MM.1S (cell line): Measurements from ENCODE around the gene MAD1L1.

ENCODE experiments used
- DNase-seq: peaks from one replicate; pipeline ENCODE4 v3.0.0-alpha.2; 2015
- H2AFZ ChIP-seq: fragments of 300-600 bp; sonication (generic); 2 replicates; pipeline ENCODE4 v1.6.0; 2016; ENCODE audit warnings: antibody characterized with exemption, low read length
- H3F3A ChIP-seq: fragments of 300-600 bp; sonication (generic); 2 replicates; pipeline ENCODE4 v1.6.1; 2016; ENCODE audit warnings: mild to moderate bottlenecking, antibody characterized with exemption, low read length, moderate library complexity, mixed read lengths; ENCODE audit not compliant: insufficient read depth
- H3K27ac ChIP-seq: fragments of 300-600 bp; sonication (generic); 2 replicates; pipeline ENCODE4 v1.5.1; 2016; ENCODE audit warnings: mild to moderate bottlenecking, low read length
- H3K27me3 ChIP-seq: fragments of 300-600 bp; sonication (generic); replicated peaks from 2 replicates; pipeline ENCODE4 v1.6.0; 2016; ENCODE audit warnings: low read length; ENCODE audit not compliant: insufficient read depth
- H3K36me3 ChIP-seq: fragments of 300-600 bp; sonication (generic); replicated peaks from 2 replicates; pipeline ENCODE4 v1.6.1; 2016; ENCODE audit warnings: mild to moderate bottlenecking, low read length, mixed read lengths; ENCODE audit not compliant: insufficient read depth
- H3K4me1 ChIP-seq: fragments of 300-600 bp; sonication (generic); 2 replicates; pipeline ENCODE4 v1.6.1; 2016; ENCODE audit warnings: low read length, mixed read lengths
- H3K4me2 ChIP-seq: fragments of 300-600 bp; sonication (generic); 2 replicates; pipeline ENCODE4 v1.6.0; 2016; ENCODE audit warnings: low read depth, low read length
- H3K4me3 ChIP-seq: fragments of 300-600 bp; sonication (generic); 2 replicates; pipeline ENCODE4 v1.5.1; 2016; ENCODE audit warnings: low read length, mixed read lengths
- H3K79me2 ChIP-seq: fragments of 300-600 bp; sonication (generic); 2 replicates; pipeline ENCODE4 v1.6.1; 2016; ENCODE audit warnings: mixed run types, low read length, mixed read lengths
- H3K9ac ChIP-seq: fragments of 300-600 bp; sonication (generic); 2 replicates; pipeline ENCODE4 v1.6.1; 2016; ENCODE audit warnings: low read length, mixed read lengths
- H3K9me2 ChIP-seq: fragments of 300-600 bp; sonication (generic); replicated peaks from 2 replicates; pipeline ENCODE4 v1.6.1; 2016; ENCODE audit warnings: mild to moderate bottlenecking, low read length, mixed read lengths; ENCODE audit not compliant: insufficient read depth
- H3K9me3 ChIP-seq: fragments of 300-600 bp; sonication (generic); replicated peaks from 2 replicates; pipeline ENCODE4 v1.6.1; 2016; ENCODE audit warnings: mild to moderate bottlenecking, low read length, mixed read lengths; ENCODE audit not compliant: insufficient read depth
- H4K20me1 ChIP-seq: fragments of 300-600 bp; sonication (generic); 2 replicates; pipeline ENCODE4 v1.6.1; 2016; ENCODE audit warnings: mild to moderate bottlenecking, low read length, moderate library complexity, mixed read lengths; ENCODE audit not compliant: insufficient read depth
- CTCF ChIP-seq: fragments of 300-600 bp; sonication (generic); IDR thresholded peaks from 2 replicates; pipeline ENCODE4 v1.5.1; 2016; ENCODE audit warnings: antibody characterized with exemption, low read length, mixed read lengths
- EZH2 ChIP-seq: fragments of 300-600 bp; sonication (generic); optimal IDR thresholded peaks from 2 replicates; pipeline ENCODE3; 2017; ENCODE audit warnings: low read depth, mild to moderate bottlenecking, antibody characterized with exemption, low read length, mixed read lengths
- EZH2phosphoT487 ChIP-seq: fragments of 300-600 bp; sonication (generic); IDR thresholded peaks from 2 replicates; pipeline ENCODE4 v1.6.1; 2018; ENCODE audit warnings: antibody characterized with exemption, low read length

Gene MAD1L1

GRCh38 chr7:2109251-2109872 lies 123.4 kb downstream of the MAD1L1 start:
- DNase-seq: no peak
- Histone ChIP-seq H3K27me3 (no peaks in the 10 kb centered on the region), H3K4me1 (no peaks in the 10 kb centered on the region), H3K27ac (no peak overlapping the region), H3K9me2 (no peaks in the 10 kb centered on the region), H4K20me1 (no peaks in the 10 kb centered on the region), H2AFZ (no peak overlapping the region), H3K4me3 (no peak overlapping the region), H3K4me2 (no peak overlapping the region), H3F3A (no peaks in the 10 kb centered on the region), H3K9me3 (no peaks in the 10 kb centered on the region), H3K36me3 (no peaks in the 10 kb centered on the region), H3K79me2 (no peaks in the 10 kb centered on the region), H3K9ac (no peak overlapping the region)
- TF ChIP-seq CTCF (no peak), EZH2phosphoT487 (no peak), EZH2 (no peak)

GRCh38 chr7:2108501-2109250 lies 124.1 kb downstream of the MAD1L1 start:
- Histone ChIP-seq H3K4me3 (no peak overlapping the region), H3K27ac (no peak overlapping the region), H4K20me1 (no peaks in the 10 kb centered on the region), H3K9ac (no peak overlapping the region), H3K36me3 (no peaks in the 10 kb centered on the region), H3K79me2 (no peaks in the 10 kb centered on the region), H3F3A (no peaks in the 10 kb centered on the region), H3K4me2 (no peak overlapping the region), H3K9me3 (no peaks in the 10 kb centered on the region), H3K4me1 (no peaks in the 10 kb centered on the region), H3K27me3 (no peaks in the 10 kb centered on the region), H2AFZ (no peak overlapping the region), H3K9me2 (no peaks in the 10 kb centered on the region)
- TF ChIP-seq EZH2phosphoT487 (no peak), CTCF (no peak), EZH2 (no peak)
- no peak for DNase-seq

GRCh38 chr7:2108071-2108455 lies 124.7 kb downstream of the MAD1L1 start:
- Histone ChIP-seq H2AFZ (no peak overlapping the region), H3K27me3 (no peaks in the 10 kb centered on the region), H3K36me3 (no peaks in the 10 kb centered on the region), H3K79me2 (no peaks in the 10 kb centered on the region), H3K4me3 (no peak overlapping the region), H3K4me1 (no peaks in the 10 kb centered on the region), H3K27ac (no peak overlapping the region), H3K9ac (no peak overlapping the region), H3K9me2 (no peaks in the 10 kb centered on the region), H3F3A (no peaks in the 10 kb centered on the region), H4K20me1 (no peaks in the 10 kb centered on the region), H3K4me2 (no peak overlapping the region), H3K9me3 (no peaks in the 10 kb centered on the region)
- no peak for DNase-seq
- no peak for TF ChIP-seq EZH2phosphoT487
- TF ChIP-seq EZH2: no peak
- no peak for TF ChIP-seq CTCF
